HepG2 (cell line): Measurements from ENCODE around the gene ALG13. TPM values are rescaled to one million over a fixed set of nuclear protein-coding genes. Genes with fewer than 3 reads are reported as not detected.

Experiments
- ATF4 ChIP-seq, 2 experiments: fragments of 450-650 bp in 1 of 2; sonication (generic) in 1 of 2; formaldehyde crosslinking; IDR thresholded peaks; 2 replicates each; pipeline versions ENCODE4 v1.5.0 to v1.8.0; 2020 to 2022; ENCODE audit warnings: mild to moderate bottlenecking in 1 of 2, missing genetic modification reagents in 1 of 2
- EHMT2 ChIP-seq: fragments of 200-600 bp; sonication (generic); IDR thresholded peaks from 2 replicates; pipeline ENCODE4 v1.7.0; 2017; ENCODE audit warnings: antibody characterized with exemption, low read depth, low read length, borderline replicate concordance
- ERF ChIP-seq: IDR thresholded peaks from 2 replicates; pipeline ENCODE4 v1.6.1; 2018; ENCODE audit warnings: missing biosample characterization, missing genetic modification reagents
- ETV6 ChIP-seq: sonication (generic); formaldehyde crosslinking; conservative IDR thresholded peaks from 2 replicates; pipeline ENCODE4 v1.4.0; 2020; ENCODE audit warnings: missing genetic modification reagents
- FLYWCH1 ChIP-seq: sonication (generic); formaldehyde crosslinking; IDR thresholded peaks from 2 replicates; pipeline ENCODE4 v1.8.1; 2023; ENCODE audit warnings: mild to moderate bottlenecking, missing genetic modification reagents
- HNRNPL ChIP-seq: fragments of 200-400 bp; formaldehyde crosslinking; IDR thresholded peaks from 2 replicates; pipeline ENCODE4 v1.6.1; 2017; ENCODE audit warnings: mild to moderate bottlenecking, low read depth, low read length
- IKZF4 ChIP-seq: sonication (generic); formaldehyde crosslinking; IDR thresholded peaks from 2 replicates; pipeline ENCODE4 v1.5.1; 2020; ENCODE audit warnings: borderline replicate concordance, mild to moderate bottlenecking, low read depth, missing genetic modification reagents; ENCODE audit errors: not compliant biosample characterization
- KDM4B ChIP-seq: sonication (generic); formaldehyde crosslinking; IDR thresholded peaks from 2 replicates; pipeline ENCODE4 v1.4.0; 2020; ENCODE audit warnings: missing genetic modification reagents
- LCORL ChIP-seq, 2 experiments: fragments of 450-650 bp in 1 of 2; sonication (generic) in 1 of 2; formaldehyde crosslinking in 1 of 2; IDR thresholded peaks; 2 replicates each; pipeline versions ENCODE4 v1.5.0 to v1.6.1; 2017 to 2020; ENCODE audit warnings: antibody characterized with exemption in 1 of 2, missing genetic modification reagents in 1 of 2
- MBD4 ChIP-seq: IDR thresholded peaks from 2 replicates; pipeline ENCODE4 v1.6.1; 2012; ENCODE audit warnings: low read length, inconsistent platforms, borderline replicate concordance
- MLX ChIP-seq: IDR thresholded peaks from 2 replicates; pipeline ENCODE4 v1.6.1; 2016
- NCOR1 ChIP-seq: fragments of 200-600 bp; sonication (generic); IDR thresholded peaks from 2 replicates; pipeline ENCODE4 v1.7.0; 2017; ENCODE audit warnings: antibody characterized with exemption, low read length, borderline replicate concordance
- NFIB ChIP-seq: sonication (generic); formaldehyde crosslinking; IDR thresholded peaks from 2 replicates; pipeline ENCODE4 v1.9.0; 2021; ENCODE audit warnings: missing genetic modification reagents, mild to moderate bottlenecking, borderline replicate concordance
- PHB2 ChIP-seq: fragments of 450-650 bp; IDR thresholded peaks from 2 replicates; pipeline ENCODE4 v1.6.1; 2018; ENCODE audit not compliant: partially characterized antibody
- SRSF1 ChIP-seq: fragments of 200-400 bp; formaldehyde crosslinking; optimal IDR thresholded peaks from 2 replicates; pipeline ENCODE3; 2017; ENCODE audit warnings: mild to moderate bottlenecking, low read depth, low read length, moderate library complexity
- TOE1 ChIP-seq: sonication (generic); formaldehyde crosslinking; IDR thresholded peaks from 2 replicates; pipeline ENCODE4 v1.4.0; 2020; ENCODE audit warnings: mild to moderate bottlenecking, missing genetic modification reagents
- YEATS2 ChIP-seq: sonication (generic); formaldehyde crosslinking; IDR thresholded peaks from 2 replicates; pipeline ENCODE4 v1.4.0; 2020; ENCODE audit warnings: missing genetic modification reagents, borderline replicate concordance
- ZNF224 ChIP-seq: sonication (generic); formaldehyde crosslinking; IDR thresholded peaks from 2 replicates; pipeline ENCODE4 v1.5.0; 2020; ENCODE audit warnings: mild to moderate bottlenecking, missing genetic modification reagents
- ZNF281 ChIP-seq: sonication (generic); formaldehyde crosslinking; IDR thresholded peaks from 2 replicates; pipeline ENCODE4 v1.4.0; 2020; ENCODE audit warnings: missing genetic modification reagents, borderline replicate concordance
- ZNF282 ChIP-seq: fragments of 450-650 bp; IDR thresholded peaks from 2 replicates; pipeline ENCODE4 v1.6.1; 2018; ENCODE audit not compliant: partially characterized antibody
- ZNF558 ChIP-seq: sonication (generic); formaldehyde crosslinking; IDR thresholded peaks from 2 replicates; pipeline ENCODE4 v1.9.0; 2022; ENCODE audit warnings: mild to moderate bottlenecking, missing genetic modification reagents, borderline replicate concordance
- polyA plus RNA-seq, 8 experiments: library from polyadenylated mRNA; depleted of rRNA in 3 of 8; stranded (reverse) in 7 of 8; unstranded in 1 of 8; fragments of >200 nt; fragmentation: Illumina TruSeq in 4 of 8; extraction: Trizol in 4 of 8; gene quantifications; 2 replicates each; pipeline versions ENCODE4 v1.2.1 to v1.2.3, GENCODE V29; 2011 to 2016; ENCODE audit warnings: low read depth in 4 of 8, missing spikeins in 1 of 8, mixed read lengths in 1 of 8; ENCODE audit not compliant: insufficient read depth in 1 of 8
- total RNA-seq, 5 experiments: library from RNA; depleted of rRNA; stranded (reverse); fragments of >200 nt; fragmentation: Illumina TruSeq; extraction: Trizol; gene quantifications; 2 replicates each; pipeline ENCODE4 v1.2.3, GENCODE V29; 2016; ENCODE audit warnings: low read depth in 1 of 5
- TF ChIP-seq, protein P1 (sequence below): sonication (generic); formaldehyde crosslinking; IDR thresholded peaks from 2 replicates; pipeline ENCODE4 v1.5.1; 2020; ENCODE audit warnings: mild to moderate bottlenecking, missing genetic modification reagents, moderate library complexity

ALG13 gene
- total and polyA plus RNA-seq, 2 of the 13 experiments (the other 11 are each of a cell fraction or from before 2014, with no cell fraction given): 31.2 to 65.5 TPM

- TF ChIP-seq ZNF281 (CRISPR knock-in tag): peak; percentile 20; the same call in 1 of the 2 replicates
- no peak for TF ChIP-seq SRSF1
- TF ChIP-seq ZNF558 (CRISPR knock-in tag): no peak
- peak; percentile 83; the same call in 1 of the 2 replicates for TF ChIP-seq YEATS2 (CRISPR knock-in tag)
- 0 out of 2 replicates have a peak, but pooled peaks have one; percentile 22 for TF ChIP-seq KDM4B (CRISPR knock-in tag)
- no peak for TF ChIP-seq PHB2
- TF ChIP-seq ZNF224 (CRISPR knock-in tag): no peak
- TF ChIP-seq MLX: no peak
- TF ChIP-seq LCORL (IDR thresholded peaks at IDR 0.05): no peak
- TF ChIP-seq LCORL (CRISPR knock-in tag; IDR thresholded peaks at IDR 0.05): peak; percentile 53
- TF ChIP-seq EHMT2: peak; percentile 79
- peak in 1 of 2 experiments; percentile 97; a peak in 2 of 4 replicates for TF ChIP-seq ATF4 (CRISPR knock-in tag; IDR thresholded peaks at IDR 0.05)
- no peak for TF ChIP-seq MBD4
- TF ChIP-seq IKZF4 (CRISPR knock-in tag): no peak
- peak; percentile 61; the same call in 1 of the 2 replicates for TF ChIP-seq HNRNPL
- TF ChIP-seq ERF (CRISPR knock-in tag): 0 out of 2 replicates have a peak, but pooled peaks have one; percentile 41
- TF ChIP-seq, protein P1, sequence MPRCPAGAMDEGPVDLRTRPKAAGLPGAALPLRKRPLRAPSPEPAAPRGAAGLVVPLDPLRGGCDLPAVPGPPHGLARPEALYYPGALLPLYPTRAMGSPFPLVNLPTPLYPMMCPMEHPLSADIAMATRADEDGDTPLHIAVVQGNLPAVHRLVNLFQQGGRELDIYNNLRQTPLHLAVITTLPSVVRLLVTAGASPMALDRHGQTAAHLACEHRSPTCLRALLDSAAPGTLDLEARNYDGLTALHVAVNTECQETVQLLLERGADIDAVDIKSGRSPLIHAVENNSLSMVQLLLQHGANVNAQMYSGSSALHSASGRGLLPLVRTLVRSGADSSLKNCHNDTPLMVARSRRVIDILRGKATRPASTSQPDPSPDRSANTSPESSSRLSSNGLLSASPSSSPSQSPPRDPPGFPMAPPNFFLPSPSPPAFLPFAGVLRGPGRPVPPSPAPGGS (CRISPR knock-in tag): no peak
- no peak for TF ChIP-seq FLYWCH1 (CRISPR knock-in tag)
- TF ChIP-seq ETV6: no peak
- TF ChIP-seq NCOR1: no peak
- no peak for TF ChIP-seq ZNF282
- TF ChIP-seq TOE1 (CRISPR knock-in tag): no peak
- no peak for TF ChIP-seq NFIB
Measured at GRCh38 chrX:111680988-111681779, at the start of gene ALG13 (continued).
